Measurements from ENCODE around the gene SPTB.
A peak's percentile ranks its signal among the peaks of the same experiment; 100 is the strongest.

The SPTB gene

DNA sequence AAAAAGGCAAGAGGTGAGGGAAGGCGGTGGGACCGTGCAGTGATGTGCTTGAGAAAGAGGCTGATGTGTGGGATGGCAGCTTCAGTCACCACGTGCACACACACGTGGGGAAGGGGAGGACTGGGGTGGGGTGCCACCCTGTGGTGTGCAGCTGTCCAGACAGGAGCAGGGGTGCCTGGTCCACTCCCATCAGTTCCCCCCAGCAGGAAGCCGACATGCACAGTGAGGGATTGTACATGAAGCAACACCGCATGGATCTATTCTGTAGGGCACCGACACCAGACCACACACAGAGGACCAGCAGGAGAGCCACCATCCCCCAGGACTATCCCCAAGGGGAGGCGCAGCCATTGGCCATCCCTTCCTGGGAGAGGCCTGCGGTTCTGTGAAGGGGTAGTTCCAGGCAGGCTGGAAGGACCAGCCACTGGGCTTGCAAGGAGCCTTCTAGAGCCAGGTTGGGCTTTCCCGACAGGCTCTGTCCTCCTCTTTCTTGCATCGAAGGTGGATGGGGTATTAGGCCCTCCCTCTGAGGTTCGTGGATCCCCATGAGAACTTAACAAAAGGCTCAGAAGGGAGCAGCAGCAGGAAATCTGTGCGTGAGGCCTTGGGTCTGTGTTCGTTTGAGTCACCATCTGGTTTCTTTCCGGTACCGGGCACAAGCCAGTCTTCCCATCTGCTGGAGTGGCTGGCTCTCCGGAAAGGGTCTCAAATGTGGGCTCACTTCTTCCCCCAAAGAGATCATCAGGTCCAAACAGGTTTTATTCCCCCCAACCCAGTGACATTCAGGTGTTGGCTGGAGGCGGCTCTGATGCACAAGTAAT, 115.7 kb downstream of the SPTB start:
- DNase-seq = peak; percentile 55

DNA sequence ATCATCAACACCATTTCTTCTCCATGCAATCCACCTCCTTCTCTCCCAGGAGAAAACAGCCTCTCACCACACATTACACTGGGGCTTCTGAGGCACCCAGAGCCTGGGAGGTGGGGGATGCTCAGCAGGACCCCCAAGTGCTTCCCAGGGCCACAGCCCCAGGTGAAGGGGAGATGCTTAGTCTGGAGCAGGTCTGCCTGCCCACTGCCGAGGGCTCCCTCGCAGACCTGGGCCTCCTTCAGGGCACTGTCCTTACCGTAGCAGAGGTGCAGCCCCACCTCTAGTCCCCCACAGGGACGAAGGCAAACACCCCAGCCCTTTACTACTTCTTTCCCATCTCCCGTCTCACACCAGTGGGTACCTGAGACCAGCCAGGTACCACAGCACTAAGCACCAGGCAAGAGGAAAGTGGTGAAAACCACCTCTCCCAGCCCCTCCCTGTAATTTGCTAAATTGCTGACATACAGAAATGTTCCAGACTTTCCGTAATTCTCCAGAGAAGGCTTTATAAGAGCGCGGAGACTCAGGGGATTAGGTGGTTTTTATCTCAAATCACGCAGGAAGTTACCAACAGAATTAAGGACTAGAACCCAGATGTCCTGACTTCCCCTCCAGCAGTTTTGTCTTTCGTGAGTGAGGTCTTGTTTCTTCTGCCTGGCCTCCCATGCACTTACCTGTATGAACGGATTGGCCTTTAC, 116.5 kb downstream of the SPTB start:
- no peak for DNase-seq

DNA sequence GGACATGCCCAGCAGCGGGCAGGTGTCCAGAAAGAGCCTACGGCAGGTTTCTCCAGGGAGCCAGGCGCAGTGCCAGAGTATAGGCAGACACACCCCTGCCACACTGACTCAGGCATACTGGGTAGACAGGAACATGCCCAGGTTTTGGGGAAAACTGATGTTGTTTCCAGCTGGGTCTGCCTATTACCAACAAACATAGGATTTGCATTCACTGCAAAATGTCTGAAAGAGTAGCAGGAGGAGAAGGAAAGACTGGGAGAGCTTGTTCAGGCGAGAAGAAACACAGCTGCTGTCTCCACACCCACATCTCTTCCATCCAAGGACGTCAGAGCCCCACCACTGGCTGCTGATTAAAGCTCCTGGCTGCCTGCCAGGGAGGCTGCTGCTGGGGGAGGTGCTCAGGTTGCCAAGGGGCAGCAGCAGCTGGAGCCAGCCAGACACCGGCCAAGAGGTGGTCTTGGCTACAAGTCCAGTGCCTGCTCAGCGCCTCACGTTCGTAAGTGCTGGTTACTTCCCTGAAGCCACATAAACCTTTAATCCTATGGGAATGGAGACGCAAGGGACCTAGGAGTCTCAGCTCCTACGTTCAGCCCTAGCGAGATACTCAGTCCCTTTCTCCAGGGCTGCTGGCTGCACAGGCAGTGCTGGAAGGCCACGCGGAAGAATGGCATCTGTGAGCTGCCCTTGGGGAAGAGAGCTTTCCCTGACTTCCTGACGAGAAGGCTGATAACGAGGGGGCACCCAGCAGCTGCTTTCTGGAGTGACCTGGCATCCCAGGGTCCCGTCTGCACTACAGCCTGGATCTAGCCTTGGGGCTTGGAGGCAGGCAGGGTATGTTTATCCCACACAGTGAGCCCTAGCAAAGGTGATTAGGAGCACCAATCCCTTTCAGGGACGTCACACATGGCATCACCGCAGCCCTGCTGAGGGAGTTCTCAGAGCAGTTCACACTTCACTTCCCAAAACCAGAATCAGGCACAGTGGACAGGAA, 117.4 kb downstream of the SPTB start:
- peak; percentile 91 for DNase-seq

DNA sequence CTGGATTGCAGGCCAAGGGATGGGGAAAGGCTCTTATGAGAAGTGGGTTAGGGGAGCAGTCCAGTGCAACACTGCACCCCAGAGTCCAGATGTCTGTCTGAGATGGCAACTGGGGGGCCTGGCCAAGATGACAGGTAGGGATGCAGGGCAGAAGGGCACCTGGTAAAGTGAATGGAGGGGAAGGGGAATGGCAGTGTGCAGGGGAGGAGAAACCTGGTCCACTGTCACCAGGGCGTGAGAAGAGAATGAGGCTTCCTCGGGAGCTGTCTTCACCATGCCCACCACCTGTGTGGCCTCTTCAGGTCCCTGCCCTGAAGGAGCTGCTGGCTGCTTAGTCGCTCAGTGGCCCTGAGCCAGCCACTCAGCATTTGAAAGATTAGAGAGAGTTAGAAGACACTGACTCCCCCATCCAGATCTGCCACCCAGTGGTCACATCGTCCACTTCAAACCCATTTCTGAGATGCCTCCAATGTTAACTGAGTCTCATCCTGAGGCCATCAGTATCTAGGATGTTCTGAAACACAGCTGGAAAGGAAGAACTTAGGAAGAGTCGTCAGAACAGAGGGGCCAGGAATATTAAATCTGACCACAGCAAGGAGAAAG, 118.2 kb downstream of the SPTB start:
- no peak for DNase-seq

DNA sequence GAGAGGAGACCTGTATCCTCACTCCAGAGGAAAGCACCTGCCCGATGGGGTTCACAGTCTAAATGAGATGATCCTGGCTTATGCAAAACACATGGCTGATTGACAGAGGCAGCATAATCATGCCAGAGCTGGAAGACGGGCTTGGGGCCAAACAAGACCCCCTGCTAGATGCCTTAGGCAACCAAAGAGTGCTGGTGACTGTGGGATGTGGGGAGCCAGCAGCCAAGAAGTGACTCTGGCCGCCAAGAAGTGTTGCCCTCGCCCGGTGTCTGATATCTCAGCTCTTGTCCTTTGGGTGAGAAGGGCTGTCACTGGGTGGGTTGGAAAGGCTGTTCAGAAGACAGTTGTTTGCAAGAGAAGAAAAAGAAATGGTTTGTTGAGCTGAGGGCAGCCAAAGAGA, 118.8 kb downstream of the SPTB start:
- no peak for DNase-seq

DNA sequence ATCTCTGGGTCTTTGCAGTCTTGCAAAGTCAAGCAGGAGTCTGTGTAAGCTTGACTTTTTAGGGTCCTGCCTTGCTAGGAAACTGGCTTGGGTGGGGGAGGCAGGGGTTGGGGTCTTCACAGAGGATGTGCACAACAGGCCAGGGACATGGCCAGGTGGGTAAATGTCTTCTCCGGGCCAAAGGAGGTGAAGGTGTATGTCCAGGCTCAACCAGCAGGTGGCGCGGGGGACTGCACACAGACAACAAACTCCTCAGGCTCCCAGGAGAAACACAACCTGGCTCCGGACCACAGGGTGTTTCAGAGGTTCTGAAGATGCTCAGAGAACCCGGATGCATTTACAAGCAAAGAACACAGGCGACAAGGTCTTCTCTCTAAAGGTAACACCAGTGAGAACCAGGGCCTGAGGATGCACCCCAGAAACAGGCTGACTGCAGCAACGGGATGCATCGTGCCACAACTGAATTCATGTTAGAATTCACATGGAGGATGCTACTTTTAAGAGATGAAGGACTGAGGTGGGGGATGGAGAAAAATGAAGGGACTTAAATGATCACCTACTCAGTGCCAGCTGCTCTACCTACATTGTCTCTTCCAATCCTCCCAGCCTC, 119.5 kb downstream of the SPTB start:
- DNase-seq = peak; percentile 18

DNA sequence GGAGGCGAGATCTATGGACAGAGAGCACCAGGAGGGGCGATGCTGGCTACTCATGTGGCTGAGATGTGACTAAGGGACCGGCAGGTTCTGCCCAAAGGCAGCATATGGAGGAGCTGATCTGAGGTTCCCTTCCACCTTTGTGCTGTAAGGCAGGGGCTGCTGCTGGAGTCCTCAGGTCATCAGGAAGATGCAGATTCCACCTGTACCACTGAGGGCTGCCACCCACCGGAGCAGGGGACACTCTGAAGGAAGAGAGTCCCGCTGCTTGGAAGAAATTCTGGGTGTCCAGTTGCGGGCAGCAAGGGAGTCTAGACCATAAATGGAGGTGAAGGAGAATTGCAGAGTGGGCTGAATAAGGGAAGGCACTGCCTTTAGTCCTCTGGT, 120.2 kb downstream of the SPTB start:
- no peak for DNase-seq

DNA sequence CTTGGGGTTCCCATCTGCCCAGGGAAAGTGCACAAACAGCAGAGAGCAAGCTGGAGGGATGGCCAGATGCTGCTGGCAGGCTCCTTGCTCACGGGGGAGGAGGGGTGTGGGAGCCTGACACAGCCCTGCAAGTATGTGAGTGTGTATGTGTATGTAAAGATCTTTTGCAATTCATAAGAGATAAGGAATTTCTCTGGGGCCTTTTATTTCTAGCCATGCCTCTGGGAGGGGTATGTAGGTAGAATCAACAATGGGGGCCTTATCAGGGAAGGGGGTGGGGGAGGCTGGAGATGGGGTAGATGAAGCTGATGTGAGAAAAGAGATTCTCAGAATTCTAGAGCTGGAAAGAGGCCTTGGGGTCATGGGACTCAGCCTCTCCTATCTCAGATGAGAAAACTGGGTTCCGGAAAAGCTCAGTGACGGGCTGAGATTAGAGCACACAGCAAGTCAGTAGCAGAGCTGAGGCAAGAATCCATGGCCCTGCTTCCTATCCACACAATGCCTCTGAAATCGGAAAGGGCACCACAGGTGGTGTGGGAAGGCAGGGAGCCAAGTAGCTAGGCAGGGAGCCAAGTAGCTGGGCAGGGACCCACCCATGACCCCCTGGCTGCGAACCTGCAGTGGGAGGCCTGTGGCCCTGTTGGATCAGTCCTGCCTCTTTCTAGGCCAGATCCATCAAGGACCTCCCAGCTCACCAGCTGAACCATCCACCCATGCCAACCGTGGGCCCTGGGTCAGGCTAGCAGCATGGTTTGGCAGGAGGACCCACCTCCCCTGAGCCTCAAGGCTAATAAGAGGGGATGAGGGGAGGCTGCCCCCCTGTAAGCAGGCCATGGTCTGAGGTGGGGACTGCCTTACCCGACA, 120.8 kb downstream of the SPTB start:
- DNase-seq = no peak

DNA sequence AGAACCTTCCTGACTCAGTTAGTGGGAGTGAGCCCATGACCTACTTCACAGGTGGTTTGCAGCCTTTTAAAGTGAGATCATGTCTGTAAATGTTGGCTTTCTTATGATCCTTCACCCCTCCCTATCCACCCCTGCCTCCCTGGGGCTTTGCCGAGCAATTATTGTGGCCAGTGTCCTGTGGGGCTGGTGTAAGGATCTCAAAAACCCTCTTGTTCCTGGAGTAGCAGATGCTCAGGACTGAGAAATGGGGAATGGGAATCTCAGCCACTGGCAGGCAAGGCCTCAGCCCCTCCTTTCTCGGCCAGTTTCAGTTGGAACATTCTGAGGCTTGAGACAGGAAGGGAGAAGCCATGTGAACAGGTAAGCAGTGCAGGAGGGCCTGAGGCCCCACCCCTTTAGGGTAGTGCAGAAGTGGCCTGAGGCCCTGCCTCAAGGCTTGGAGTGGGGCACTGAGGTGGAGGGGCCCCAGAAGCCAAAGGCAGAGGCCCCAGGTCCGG, 121.6 kb downstream of the SPTB start:
- no peak for DNase-seq

DNA sequence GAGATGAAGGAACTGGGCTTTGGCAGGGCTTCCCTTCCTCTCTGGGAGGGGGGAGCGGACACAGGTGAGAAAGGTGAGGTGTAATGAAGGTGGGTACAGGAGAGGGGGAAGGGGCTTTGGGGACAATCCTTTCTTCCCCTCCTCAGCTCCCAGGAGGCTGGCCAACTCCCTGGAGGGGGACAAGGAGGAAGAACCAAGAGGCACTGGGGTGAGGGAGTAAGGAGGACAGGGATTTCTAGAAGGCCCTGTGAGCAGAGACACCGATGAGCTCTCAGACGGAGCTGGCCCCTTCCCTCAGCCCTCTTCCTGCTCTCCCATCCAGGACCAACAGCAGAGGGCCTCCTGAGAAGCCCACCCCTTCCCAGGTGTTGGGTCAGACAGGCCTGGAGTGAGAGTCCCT, 122.1 kb downstream of the SPTB start:
- no peak for DNase-seq

DNA sequence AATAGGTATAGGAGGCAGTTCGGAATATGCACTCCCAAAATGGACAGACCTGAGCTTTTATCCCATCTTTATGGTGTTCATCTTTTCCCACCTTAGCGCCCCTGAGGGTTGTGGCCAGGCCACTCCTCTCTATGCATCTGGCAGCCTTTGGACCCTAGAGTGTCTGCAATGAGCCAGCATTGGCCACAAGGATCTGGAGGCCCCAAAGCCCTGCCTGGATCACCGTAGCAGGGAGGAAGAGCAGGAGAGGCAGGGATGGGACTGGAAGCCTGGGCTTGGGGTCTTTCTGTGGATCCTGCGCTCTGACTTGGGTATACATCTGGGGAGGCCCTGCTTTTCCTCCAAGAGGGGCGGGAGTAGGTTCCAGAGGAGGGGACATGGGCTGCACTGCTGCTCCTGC, 123.0 kb downstream of the SPTB start:
- DNase-seq = no peak

DNA sequence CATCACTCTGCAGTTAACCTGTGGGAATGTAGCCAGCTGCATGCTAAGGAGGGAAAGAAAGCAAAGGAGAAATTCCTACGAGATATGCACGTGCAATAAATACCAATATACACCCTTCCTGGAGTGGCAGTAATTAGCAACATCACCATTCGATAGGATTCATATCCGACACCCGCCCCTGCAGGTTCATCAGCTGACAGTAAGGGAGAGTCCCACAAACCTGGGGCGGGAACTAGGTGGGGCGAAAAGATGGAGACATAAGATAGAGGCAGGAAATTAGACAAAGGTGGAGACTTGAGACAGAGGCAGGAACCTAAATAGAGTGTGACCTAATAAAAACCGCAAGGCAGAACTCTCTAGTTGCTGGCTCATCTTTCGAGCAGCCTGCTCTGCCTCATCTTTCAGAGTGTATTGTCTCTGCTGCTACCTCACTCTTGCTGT, 123.9 kb downstream of the SPTB start:
- no peak for DNase-seq

DNA sequence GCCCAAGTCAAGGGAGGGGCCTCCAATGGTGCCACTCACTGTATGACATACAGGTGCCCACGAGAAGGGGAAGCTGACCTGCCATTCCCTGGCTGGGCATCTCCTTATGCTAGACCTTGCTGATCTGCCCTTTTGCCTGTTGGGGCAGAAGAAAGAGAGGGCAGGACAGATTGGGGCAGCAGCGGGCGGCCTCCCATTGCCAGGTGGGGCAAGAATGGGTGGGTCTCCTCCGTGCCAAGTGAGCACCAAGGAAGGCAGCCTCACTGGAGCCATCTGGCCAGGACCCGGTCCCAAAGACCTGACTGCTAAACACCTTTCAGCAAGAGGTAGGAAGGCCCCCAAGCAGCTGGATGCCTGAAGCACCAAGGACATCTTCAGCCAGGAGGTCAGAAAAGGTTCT, 125.0 kb downstream of the SPTB start:
- no peak for DNase-seq

DNA sequence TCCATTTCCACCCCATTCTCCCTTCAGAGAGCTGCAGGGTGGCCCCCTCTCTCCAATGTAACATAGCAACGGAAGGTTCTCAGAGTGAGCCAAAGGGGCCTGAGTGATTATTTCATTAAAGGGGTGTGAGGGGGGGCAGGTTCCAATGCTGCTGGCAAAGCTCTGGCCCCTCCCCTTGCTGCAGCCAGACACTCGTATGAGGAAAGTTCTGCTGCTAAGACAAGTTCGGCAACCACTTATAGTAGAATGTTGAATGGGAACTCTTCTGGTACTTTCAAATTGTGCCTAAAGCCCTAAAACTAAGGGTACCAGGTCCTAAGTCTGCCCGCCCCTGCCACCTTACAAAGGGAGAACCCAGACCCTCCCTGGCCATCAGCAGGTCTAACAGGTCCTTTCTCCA, 125.7 kb downstream of the SPTB start:
- DNase-seq = no peak

DNA sequence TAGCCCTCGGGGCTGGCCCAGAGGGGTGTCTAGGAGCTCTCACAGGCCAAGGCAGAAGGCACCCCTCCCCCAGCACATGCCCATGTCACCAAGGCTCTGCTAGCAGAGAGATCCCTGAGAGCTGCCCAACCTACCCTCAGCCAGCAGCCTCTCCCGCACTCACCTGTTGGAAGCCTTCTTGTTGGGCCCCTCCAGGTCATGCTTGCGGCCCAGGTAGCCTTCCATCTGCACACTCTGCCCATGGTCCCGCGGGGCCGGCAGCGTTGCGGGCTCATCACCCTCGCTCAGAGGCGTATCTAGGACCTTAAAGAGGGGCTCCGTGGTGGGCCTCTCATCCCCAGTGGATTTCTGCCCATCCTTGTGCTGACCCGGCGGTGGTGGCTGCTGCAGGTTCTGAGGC, 126.3 kb downstream of the SPTB start:
- no peak for DNase-seq

DNA sequence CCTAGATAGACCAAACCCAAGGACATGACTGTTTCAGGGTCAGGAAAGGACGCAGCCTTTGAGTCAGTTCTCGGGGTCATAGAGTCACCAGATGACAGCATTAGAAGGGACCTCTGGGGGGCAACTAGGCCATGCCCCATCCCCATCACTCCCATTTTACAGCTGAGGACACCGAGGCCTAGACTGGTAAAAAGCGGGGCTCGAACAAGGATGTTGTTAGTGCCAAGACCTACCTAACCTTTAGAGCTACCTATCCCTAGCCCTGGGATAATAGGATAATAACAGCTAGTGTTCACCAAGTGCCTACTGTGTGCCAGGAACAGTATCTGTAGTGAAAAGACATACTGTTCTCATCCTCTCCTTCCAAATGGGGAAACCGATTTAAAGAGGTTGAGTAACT, 126.8 kb downstream of the SPTB start:
- DNase-seq = no peak

DNA sequence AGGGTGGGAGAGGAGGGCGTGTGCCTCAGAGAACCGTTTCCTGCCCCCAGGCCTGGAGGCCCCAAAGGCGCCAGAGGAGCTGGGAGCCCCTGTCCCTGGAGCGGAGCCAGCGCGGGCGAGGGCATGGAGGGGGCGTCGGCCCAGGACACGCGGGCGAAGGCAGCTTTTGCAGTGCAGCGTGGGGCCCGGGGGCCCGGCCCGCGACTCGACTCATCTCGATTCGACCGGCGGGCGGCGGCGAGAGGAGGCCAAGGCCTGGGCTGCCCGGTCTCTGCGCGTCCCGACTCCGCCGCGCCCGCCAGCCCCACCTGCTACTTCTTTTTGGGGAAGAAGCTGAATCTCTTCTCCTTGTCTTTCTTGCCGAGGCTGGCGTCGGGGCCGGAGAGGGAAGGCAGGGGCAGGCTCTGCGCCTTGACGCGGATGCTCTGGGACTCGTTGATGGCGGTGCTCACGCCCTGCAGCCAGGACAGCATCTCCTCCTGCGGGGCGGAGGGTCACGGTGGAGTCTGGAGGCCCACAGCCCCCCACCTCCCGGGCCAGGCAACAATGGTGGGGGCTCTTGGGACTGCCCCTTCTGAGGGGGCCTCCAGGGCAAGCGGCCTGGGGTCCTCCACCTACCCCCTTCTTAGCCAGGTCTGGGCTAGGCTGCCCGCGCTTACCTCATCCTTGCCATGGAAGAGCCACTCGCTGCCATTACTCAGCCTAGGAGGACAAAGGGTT, 130.6 kb downstream of the SPTB start:
- no peak for DNase-seq

DNA sequence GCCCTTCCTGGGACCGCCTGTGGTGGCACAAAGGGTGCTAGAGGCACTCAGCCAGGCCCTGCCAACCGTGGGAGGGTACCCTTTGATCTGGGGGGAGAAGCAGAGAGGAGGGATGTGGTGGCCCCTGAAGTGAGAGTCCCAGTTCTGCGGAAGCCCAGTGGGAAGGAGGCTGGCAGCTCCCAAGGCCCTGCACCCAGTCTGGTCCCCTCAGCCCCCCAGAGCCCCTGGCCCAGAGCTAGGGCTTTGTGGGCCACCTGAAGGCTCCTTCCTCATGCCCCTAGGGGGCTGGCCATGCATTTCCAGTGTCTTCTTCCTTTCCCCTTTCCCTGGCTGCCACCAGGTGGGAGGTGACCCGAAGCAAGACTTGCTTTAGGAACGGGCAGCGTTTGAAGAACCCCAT, 131.2 kb downstream of the SPTB start:
- no peak for DNase-seq

DNA sequence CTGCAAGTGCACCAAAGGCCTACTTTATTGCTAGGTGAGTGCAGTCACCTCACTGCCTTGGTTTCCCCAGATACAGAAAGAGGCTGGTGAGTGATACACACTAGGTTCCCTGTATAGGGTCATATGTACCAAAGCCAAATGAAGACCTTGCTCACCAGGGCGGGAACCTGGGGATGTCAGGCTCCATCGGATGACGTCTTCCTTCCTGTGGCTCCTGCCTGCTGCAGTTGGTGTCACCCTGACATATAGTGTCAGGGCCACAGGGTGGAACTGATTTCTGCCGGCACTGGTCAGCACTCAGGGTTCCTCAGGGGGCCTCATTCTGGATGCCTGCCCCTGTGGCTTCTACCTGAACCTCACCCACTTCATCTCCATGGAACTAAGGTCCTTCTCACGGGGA, 132.4 kb downstream of the SPTB start:
- no peak for DNase-seq
